Epithelial cell of esophagus (primary cell): ENCODE results near the gene DGKI.

Experiments used
- DNase-seq: peaks from one replicate; pipeline ENCODE4 v3.0.0; 2010; ENCODE audit warnings: low read depth
- H3K4me3 ChIP-seq: 2 replicates; pipeline ENCODE4 v1.5.1; 2011; ENCODE audit warnings: mild to moderate bottlenecking, low read length, control low read depth
- CTCF ChIP-seq: IDR thresholded peaks from 2 replicates; pipeline ENCODE4 v1.5.1; 2011; ENCODE audit warnings: low read depth, mild to moderate bottlenecking, low read length, control low read depth, inconsistent platforms; ENCODE audit not compliant: insufficient read depth; ENCODE audit errors: missing control alignments

DGKI gene

GRCh38 chr7:137578541-137578940 is 268.2 kb downstream of the DGKI start:
- H3K4me3 ChIP-seq: no peak overlapping the region
- DNase-seq: no peak
- no peak for TF ChIP-seq CTCF

- H3K4me3 ChIP-seq: no peak overlapping the region
- no peak for TF ChIP-seq CTCF
- no peak for DNase-seq
Measured at GRCh38 chr7:137577184-137577583, 269.6 kb downstream of the DGKI start.

- TF ChIP-seq CTCF: no peak
- H3K4me3 ChIP-seq: no peak overlapping the region
- peak; percentile 66 for DNase-seq
Measured at GRCh38 chr7:137576481-137576880, 270.3 kb downstream of the DGKI start.

- no peak overlapping the region for H3K4me3 ChIP-seq
- peak; percentile 4 for DNase-seq
- no peak for TF ChIP-seq CTCF
Measured at GRCh38 chr7:137574812-137575211, 272.0 kb downstream of the DGKI start.

- H3K4me3 ChIP-seq: no peak overlapping the region
- no peak for TF ChIP-seq CTCF
- DNase-seq: no peak
Measured at GRCh38 chr7:137572056-137572784, 274.6 kb downstream of the DGKI start.

GRCh38 chr7:137564677-137565076 is 282.1 kb downstream of the DGKI start:
- DNase-seq: no peak
- TF ChIP-seq CTCF: no peak
- no peak overlapping the region for H3K4me3 ChIP-seq

GRCh38 chr7:137563981-137564380 is 282.8 kb downstream of the DGKI start:
- no peak for DNase-seq
- TF ChIP-seq CTCF: no peak
- no peak overlapping the region for H3K4me3 ChIP-seq
